GM12878 (cell line): ENCODE results near the gene SLC8B1. TPM values are rescaled to one million over a fixed set of nuclear protein-coding genes. Genes with fewer than 3 reads are reported as not detected.

Source experiments
- ATAC-seq: fragments of 200-7000 bp; cut with Tn5 transposase; 3 replicates; pipeline ENCODE4 v1.9.1; 2020; ENCODE audit warnings: mild to moderate bottlenecking, moderate library complexity
- BruUV-seq: library from RNA; stranded (reverse); fragments of 400-500 nt; replicated peaks from 2 replicates; lab custom pipeline; 2021; lab: Mats Ljungman, UMichigan
- CTCF ChIA-PET: fragments of 300-600 bp; sonication (Branson Sonifier 250); formaldehyde crosslinking; extraction: SDS; loops from one replicate; lab custom pipeline; 2021; ENCODE audit warnings: inconsistent platforms; lab: Yijun Ruan, JAX
- POLR2A ChIA-PET: fragments of 350-600 bp; formaldehyde crosslinking; extraction: SDS; loops from one replicate; lab custom pipeline; 2021; ENCODE audit warnings: inconsistent platforms; lab: Charles Lee
- RAD21 ChIA-PET: fragments of 300-600 bp; sonication (Branson Sonifier 250); formaldehyde crosslinking; loops from one replicate; lab custom pipeline; 2023; ENCODE audit warnings: antibody characterized with exemption; ENCODE audit not compliant: unreplicated experiment; lab: Charles Lee
- SMC1A ChIA-PET: fragments of 300-600 bp; sonication (Branson Sonifier 250); formaldehyde crosslinking; loops from one replicate; lab custom pipeline; 2023; ENCODE audit not compliant: unreplicated experiment, uncharacterized antibody; lab: Charles Lee
- DNase-seq: peaks from one replicate; pipeline ENCODE4 v3.0.0-alpha.2; 2011; ENCODE audit warnings: low read depth, low spot score
- FAIRE-seq: peaks from 3 replicates; lab custom pipeline; 2011; peaks lifted over from hg19 to GRCh38; lab: Jason Lieb, UNC
- H2AFZ ChIP-seq: 2 replicates; pipeline ENCODE4 v1.6.0; 2011; ENCODE audit warnings: low read depth, low read length, control low read depth; ENCODE audit not compliant: control insufficient read depth
- H3K27ac ChIP-seq: 2 replicates; pipeline ENCODE4 v1.5.1; 2011; ENCODE audit warnings: control low read depth; ENCODE audit not compliant: control insufficient read depth, insufficient read depth
- H3K27me3 ChIP-seq, 2 experiments: replicated peaks in 1 of 2; 2 replicates each; pipeline versions ENCODE4 v1.6.0 to v1.6.1; 2011; ENCODE audit warnings: low read length in 1 of 2; ENCODE audit not compliant: control insufficient read depth in 2 of 2, insufficient read depth in 2 of 2
- H3K36me3 ChIP-seq, 2 experiments: 2 replicates each; pipeline ENCODE4 v1.5.1; 2011; ENCODE audit warnings: low read length in 1 of 2; ENCODE audit not compliant: control insufficient read depth in 2 of 2, insufficient read depth in 2 of 2
- H3K4me1 ChIP-seq: 2 replicates; pipeline ENCODE4 v1.6.1; 2011; ENCODE audit warnings: mild to moderate bottlenecking, low read length, moderate library complexity, mixed read lengths; ENCODE audit not compliant: control insufficient read depth, insufficient read depth
- H3K4me2 ChIP-seq: 2 replicates; pipeline ENCODE4 v1.6.0; 2011; ENCODE audit warnings: control low read depth; ENCODE audit not compliant: control insufficient read depth, insufficient read depth
- H3K4me3 ChIP-seq: fragments of 200-600 bp; sonication (generic); 2 replicates; pipeline ENCODE4 v1.5.1; 2016
- H3K79me2 ChIP-seq: 2 replicates; pipeline ENCODE4 v1.6.0; 2011; ENCODE audit warnings: low read length; ENCODE audit not compliant: control insufficient read depth, insufficient read depth
- H3K9ac ChIP-seq: 2 replicates; pipeline ENCODE4 v1.8.0; 2011; ENCODE audit warnings: low read length, control low read depth, mixed read lengths; ENCODE audit not compliant: control insufficient read depth, insufficient read depth
- H3K9me3 ChIP-seq: replicated peaks from 3 replicates; pipeline ENCODE4 v1.5.1; 2011; ENCODE audit warnings: mild to moderate bottlenecking, low read length; ENCODE audit not compliant: control insufficient read depth, insufficient read depth
- H4K20me1 ChIP-seq: 2 replicates; pipeline ENCODE4 v1.6.0; 2011; ENCODE audit not compliant: control insufficient read depth, insufficient read depth
- ASH2L ChIP-seq: fragments of 300-600, 200-600 bp; sonication (generic); IDR thresholded peaks from 2 replicates; pipeline ENCODE4 v1.6.1; 2017; ENCODE audit warnings: low read depth, mild to moderate bottlenecking, borderline replicate concordance
- ATF3 ChIP-seq: IDR thresholded peaks from 2 replicates; pipeline ENCODE4 v1.6.1; 2011; ENCODE audit warnings: low read depth, mild to moderate bottlenecking, low read length, moderate library complexity, borderline replicate concordance; ENCODE audit errors: extremely low read depth
- E2F4 ChIP-seq: IDR thresholded peaks from 2 replicates; pipeline ENCODE4 v1.6.1; 2012; ENCODE audit warnings: low read depth, low read length, improper control_type of control experiment
- FOXK2 ChIP-seq: fragments of 450-650 bp; IDR thresholded peaks from 2 replicates; pipeline ENCODE4 v1.6.1; 2017; ENCODE audit warnings: mild to moderate bottlenecking, moderate library complexity
- KDM1A ChIP-seq: fragments of 200-600 bp; sonication (generic); IDR thresholded peaks from 2 replicates; pipeline ENCODE4 v1.6.1; 2016; ENCODE audit warnings: borderline replicate concordance
- MEF2B ChIP-seq: fragments of 450-650 bp; IDR thresholded peaks from 2 replicates; pipeline ENCODE4 v1.6.1; 2018; ENCODE audit warnings: mild to moderate bottlenecking, moderate library complexity; ENCODE audit not compliant: partially characterized antibody, poor library complexity, severe bottlenecking
- MTA3 ChIP-seq: IDR thresholded peaks from 2 replicates; pipeline ENCODE4 v1.6.1; 2012; ENCODE audit warnings: low read length, inconsistent platforms, borderline replicate concordance
- NKRF ChIP-seq: fragments of 450-650 bp; conservative IDR thresholded peaks from 2 replicates; pipeline ENCODE4 v1.6.1; 2017; ENCODE audit warnings: mild to moderate bottlenecking, moderate library complexity
- PML ChIP-seq: IDR thresholded peaks from 2 replicates; pipeline ENCODE4 v1.6.1; 2012; ENCODE audit warnings: low read length, inconsistent platforms
- SMAD1 ChIP-seq: fragments of 450-650 bp; IDR thresholded peaks from 2 replicates; pipeline ENCODE4 v1.6.1; 2018; ENCODE audit warnings: mild to moderate bottlenecking, low read depth; ENCODE audit not compliant: partially characterized antibody
- ZBTB4 ChIP-seq: fragments of 450-650 bp; formaldehyde crosslinking; IDR thresholded peaks from 2 replicates; pipeline ENCODE4 v1.4.0; 2022; ENCODE audit warnings: mild to moderate bottlenecking, moderate library complexity
- ZNF207 ChIP-seq: fragments of 450-650 bp; IDR thresholded peaks from 2 replicates; pipeline ENCODE4 v1.6.1; 2014; ENCODE audit warnings: antibody characterized with exemption, mild to moderate bottlenecking, borderline replicate concordance
- WGBS: methylation state at CpG from one replicate; pipeline ENCODE4 v1.1.6; 2016; ENCODE audit warnings: low lambda C conversion rate; ENCODE audit not compliant: insufficient replicate concordance, insufficient coverage; ENCODE audit errors: missing lambda C conversion rate; 5-methylcytosine and 5-hydroxymethylcytosine counted together
- in situ Hi-C: fragments of 300-500 bp; cut with MboI; formaldehyde crosslinking; loops from 9 replicates; pipeline ENCODE4 v1.14.3; 2018; ENCODE audit warnings: mixed read lengths
- intact Hi-C: fragments of 100-400 bp; cut with micrococcal nuclease; formaldehyde crosslinking; loops from one replicate; pipeline ENCODE4 v1.14.2; 2022; ENCODE audit not compliant: unreplicated experiment
- polyA plus RNA-seq, 11 experiments: library from polyadenylated mRNA; depleted of rRNA in 4 of 11; unstranded in 6 of 11; stranded (reverse) in 5 of 11; fragments of >200 nt; fragmentation: Nextera tagmentation in 4 of 11; fragmentation: Illumina TruSeq in 1 of 11; extraction: Ambion mirVana in 4 of 11; extraction: Trizol in 1 of 11; gene quantifications; 1 replicate in 1 of 11; 2 replicates in 10 of 11; pipeline versions ENCODE4 v1.2.1 to v1.2.3, GENCODE V29; 2011 to 2016; ENCODE audit warnings: inconsistent platforms in 2 of 11, missing spikeins in 2 of 11, low read depth in 1 of 11
- total RNA-seq, 4 experiments: library from RNA; depleted of rRNA in 3 of 4; stranded (reverse); fragments of >200 nt in 3 of 4; fragmentation: Illumina TruSeq in 1 of 4; extraction: Trizol in 1 of 4; gene quantifications; 2 replicates each; pipeline versions ENCODE4 v1.2.1 to v1.2.3, GENCODE V29; 2013 to 2021

Gene SLC8B1
- total and polyA plus RNA-seq, 10 of the 15 experiments (the other 5 are each of a cell fraction or from before 2014, with no cell fraction given) = 0.18 to 12.3 (median 6.8) TPM

- BruUV-seq = no TSS peak
- intact Hi-C loops = no loop called here
- H2AFZ ChIP-seq = no peak overlapping the region
- ChIA-PET POLR2A (no interaction called here), CTCF (interaction anchor here (1.4 kb wide), 1 partner anchor 129 kb away, joined by 3 read pairs; no protein-coding TSS in a partner anchor), RAD21 (no interaction called here), SMC1A (no interaction called here)
- no peak overlapping the region for H3K9ac ChIP-seq
- 93% methylated on average over 24 of the region's 24 CpGs for WGBS
- FAIRE-seq (no peak), DNase-seq (no peak), ATAC-seq (no peak)
- no peaks in the 10 kb centered on the region for H3K27me3 ChIP-seq
- H3K9me3 ChIP-seq = no peaks in the 10 kb centered on the region
- no peak overlapping the region for H3K27ac ChIP-seq
- H4K20me1 ChIP-seq = no peaks in the 10 kb centered on the region
- no peak for TF ChIP-seq NKRF
- no peak for TF ChIP-seq ZBTB4 (CRISPR knock-in tag)
- TF ChIP-seq SMAD1 = no peak
- TF ChIP-seq MEF2B = no peak
- no peak for TF ChIP-seq ASH2L
- TF ChIP-seq ZNF207 = no peak
- TF ChIP-seq FOXK2 = no peak
- no peak for TF ChIP-seq ATF3
- TF ChIP-seq MTA3 = no peak
- no peak for TF ChIP-seq PML
- TF ChIP-seq KDM1A = no peak
- TF ChIP-seq E2F4 = no peak
- peaks cover 0 to 10% of the 10 kb centered on the region in 2 experiments; a peak in 3 of 4 replicates for H3K36me3 ChIP-seq
- in situ Hi-C loops = no loop called here
- no peaks in the 10 kb centered on the region for H3K79me2 ChIP-seq
- H3K4me1 ChIP-seq = no peaks in the 10 kb centered on the region
- no peak overlapping the region for H3K4me3 ChIP-seq
- no peak overlapping the region for H3K4me2 ChIP-seq
These were observed 38.9 kb downstream of the SLC8B1 start for GRCh38 chr12:113295886-113296556.
